22Rv1 (cell line): ENCODE results near the gene ZNF524.

Source experiments
- H3K27ac ChIP-seq: fragments of 450-650 bp; 2 replicates; pipeline ENCODE4 v1.5.1; 2017
- CTCF ChIP-seq: fragments of 450-650 bp; IDR thresholded peaks from 2 replicates; pipeline ENCODE4 v1.5.1; 2017; ENCODE audit warnings: mild to moderate bottlenecking
- ZFX ChIP-seq: fragments of 450-650 bp; IDR thresholded peaks from 2 replicates; pipeline ENCODE4 v1.6.1; 2017; ENCODE audit warnings: antibody characterized with exemption, borderline replicate concordance

ZNF524 gene

GRCh38 chr19:55599842-55600661 is at the start of gene ZNF524:
ZNF524 (plus strand) TSS chr19:55600288; CDS start chr19:55602113, 1,825 bp downstream.
- no peak for TF ChIP-seq ZFX
- no peak for TF ChIP-seq CTCF
- H3K27ac ChIP-seq, result peak within 1 kb of the TSS; percentile 98

- no peak overlapping the region for H3K27ac ChIP-seq
- TF ChIP-seq ZFX (no peak), CTCF (no peak)
These were observed 49.8 kb upstream of the ZNF524 start for GRCh38 chr19:55550321-55550650.

GRCh38 chr19:55552206-55552605 is 47.9 kb upstream of the ZNF524 start:
- TF ChIP-seq ZFX (no peak), CTCF (no peak)
- H3K27ac ChIP-seq, result no peak overlapping the region

GRCh38 chr19:55552620-55553019 is 47.5 kb upstream of the ZNF524 start:
- H3K27ac ChIP-seq, result no peak overlapping the region
- no peak for TF ChIP-seq CTCF
- TF ChIP-seq ZFX, result no peak

- H3K27ac ChIP-seq, result no peak overlapping the region
- no peak for TF ChIP-seq ZFX
- TF ChIP-seq CTCF, result no peak
These were observed 46.6 kb upstream of the ZNF524 start for GRCh38 chr19:55553217-55554182.

- H3K27ac ChIP-seq, result no peak overlapping the region
- TF ChIP-seq ZFX (no peak), CTCF (no peak)
These were observed 45.8 kb upstream of the ZNF524 start for GRCh38 chr19:55554302-55554701.
